GM21529 (cell line): Measurements from ENCODE around the gene CTIF.

Experiments
- ATAC-seq: cut with Tn5 transposase; IDR thresholded peaks from one replicate; pipeline ENCODE4 v1.9.1; 2021; ENCODE audit not compliant: unreplicated experiment

The CTIF gene

DNA sequence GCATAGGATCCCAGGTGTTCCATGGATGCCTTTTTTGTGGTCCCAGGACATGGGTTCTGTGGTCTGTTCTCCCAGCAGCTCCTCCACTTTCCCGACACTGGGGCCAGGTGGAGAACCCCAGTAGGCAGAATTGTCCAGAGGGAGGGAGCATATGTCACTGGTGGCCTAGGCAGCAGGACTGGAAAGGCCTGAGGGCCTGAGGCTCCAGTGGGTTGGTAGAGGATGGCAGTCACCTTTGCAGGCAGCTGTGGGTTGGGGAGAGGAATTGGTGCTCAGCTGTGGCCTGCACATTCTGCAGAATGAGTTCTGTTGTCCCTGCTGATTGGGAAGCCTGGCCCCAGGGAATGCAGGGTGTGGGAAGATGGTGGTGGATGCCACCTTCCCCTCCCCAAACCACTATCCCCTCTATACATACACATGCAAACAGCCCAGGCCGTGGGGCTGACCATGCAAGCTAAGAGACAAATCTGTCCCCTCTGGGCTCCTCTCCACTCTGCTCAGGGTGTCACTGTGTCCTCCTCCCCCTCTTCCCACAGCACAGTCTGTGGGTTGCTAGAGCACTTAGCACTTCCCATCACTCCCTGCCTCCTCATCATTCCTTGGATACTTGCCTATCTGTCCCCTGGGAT is 11.4 kb downstream of the CTIF start:
- ATAC-seq = no peak

GRCh38 chr18:48551100-48551499 is 12.3 kb downstream of the CTIF start:
- ATAC-seq = no peak

DNA sequence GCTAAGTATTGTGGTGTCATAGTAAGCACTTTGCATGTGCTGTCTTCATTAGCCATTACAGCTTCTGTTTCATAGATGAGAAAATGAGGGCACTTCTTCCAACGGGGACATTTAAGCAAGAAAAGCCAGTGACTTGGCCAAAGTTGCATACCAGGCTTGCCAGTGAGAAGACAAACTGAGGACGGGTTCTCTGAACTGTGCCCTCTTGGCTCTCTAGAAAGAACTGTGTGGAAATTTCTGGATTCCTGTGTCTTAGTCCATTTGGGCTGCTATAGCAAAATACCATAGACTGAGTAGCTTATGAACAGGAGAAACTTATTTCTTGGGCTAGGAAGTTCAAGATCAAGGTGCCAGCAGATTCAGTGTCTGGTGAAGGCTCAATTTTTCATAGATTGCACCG is 13.3 kb downstream of the CTIF start:
- no peak for ATAC-seq

DNA sequence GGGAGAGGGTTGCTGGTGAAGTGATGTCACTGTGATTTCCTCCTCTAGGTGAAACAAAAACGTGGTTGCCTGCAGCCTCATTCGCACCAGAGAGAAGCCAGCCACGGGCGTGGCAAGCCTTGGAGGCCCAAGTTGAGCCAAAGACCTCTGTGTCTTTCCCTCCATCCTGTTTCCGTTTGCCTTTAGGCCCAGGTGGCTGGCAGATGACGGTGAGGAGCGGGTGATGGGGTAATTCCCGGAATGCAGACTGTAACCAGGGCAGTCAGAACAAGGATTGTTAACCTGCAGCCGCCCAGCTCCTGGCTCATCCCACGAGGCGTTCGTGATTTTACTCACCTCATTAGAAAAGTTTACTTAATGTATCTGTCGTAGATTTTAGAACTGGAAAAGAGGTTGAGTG is 14.4 kb downstream of the CTIF start:
- no peak for ATAC-seq

DNA sequence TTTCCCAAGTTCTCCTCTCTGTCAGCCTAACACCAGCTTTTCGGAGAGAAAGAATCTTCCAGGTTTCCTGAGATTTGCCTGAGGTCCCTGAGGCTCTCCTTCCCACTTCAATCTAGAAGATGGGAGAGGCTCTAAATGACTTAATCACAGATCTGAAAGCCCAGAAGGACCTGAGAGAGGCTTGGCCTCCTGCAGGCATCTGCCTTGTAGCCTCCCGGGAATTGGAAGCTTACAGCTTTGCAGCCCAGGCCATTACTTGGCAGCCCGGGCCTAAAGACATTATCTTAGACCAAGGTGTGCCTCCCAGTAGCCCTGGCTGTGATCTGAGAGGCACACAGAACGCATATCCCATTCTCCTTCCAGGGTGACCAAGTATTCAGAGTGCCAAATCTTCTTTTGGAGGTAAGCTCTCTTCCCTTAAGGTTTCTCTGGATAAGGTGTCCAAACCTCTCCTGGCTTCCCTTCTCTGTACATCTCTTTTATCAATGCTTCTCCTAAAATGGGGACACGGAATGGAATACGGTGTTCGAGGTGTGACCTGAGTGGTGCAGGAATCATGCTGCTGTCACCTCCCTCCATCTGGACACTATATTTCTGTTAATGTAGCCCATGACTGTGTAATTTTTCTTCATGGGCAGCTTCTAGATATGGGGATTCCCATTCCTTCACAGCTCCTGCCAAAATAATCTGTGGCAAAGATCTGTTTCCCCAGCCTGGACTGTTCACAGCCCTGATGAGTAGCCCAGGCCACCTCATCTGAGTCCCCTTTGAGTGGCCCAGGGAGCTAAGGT is 16.0 kb downstream of the CTIF start:
- no peak for ATAC-seq

GRCh38 chr18:48555465-48555995 is 16.7 kb downstream of the CTIF start:
- ATAC-seq = no peak

GRCh38 chr18:48557640-48558174 is 18.9 kb downstream of the CTIF start:
- ATAC-seq = no peak

GRCh38 chr18:48558248-48558647 is 19.4 kb downstream of the CTIF start:
- ATAC-seq = no peak

DNA sequence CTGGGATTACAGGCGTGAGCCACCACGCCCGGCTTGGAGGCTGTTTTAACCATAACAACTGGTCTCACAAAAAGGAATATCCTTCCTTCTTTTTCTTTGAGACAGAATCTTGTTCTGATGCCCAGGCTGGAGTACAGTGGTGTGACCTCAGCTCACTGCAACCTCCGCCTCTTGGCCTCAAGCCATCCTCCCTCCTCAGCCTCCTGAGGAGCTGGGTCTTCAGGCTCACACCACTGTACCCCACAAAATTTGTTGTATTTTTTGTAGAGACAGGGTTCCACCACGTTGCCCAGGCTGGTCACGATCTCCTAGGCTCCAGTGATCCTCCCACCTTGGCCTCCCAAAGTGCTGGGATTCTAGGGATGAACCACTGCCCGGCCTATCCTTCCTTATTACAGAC is 21.7 kb downstream of the CTIF start:
- no peak for ATAC-seq

DNA sequence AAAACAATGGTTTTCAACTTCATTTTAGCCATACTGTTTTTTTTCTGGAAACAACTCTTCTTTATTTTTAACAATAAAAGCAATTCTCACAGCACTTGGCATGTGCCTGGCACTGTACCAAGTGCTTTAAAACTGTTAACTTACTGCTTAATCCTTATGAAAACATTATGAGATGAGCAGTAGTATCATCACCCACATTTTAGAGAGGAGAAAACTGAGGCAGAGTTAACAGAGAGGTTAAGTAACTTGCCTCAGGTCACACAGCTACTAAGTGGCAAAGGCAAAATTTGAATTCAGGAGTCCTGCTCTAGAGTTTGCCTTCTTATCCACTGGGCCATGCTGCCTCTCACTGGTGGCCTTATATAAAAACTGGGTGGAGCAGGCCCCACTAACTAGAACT is 23.2 kb downstream of the CTIF start:
- ATAC-seq = no peak

DNA sequence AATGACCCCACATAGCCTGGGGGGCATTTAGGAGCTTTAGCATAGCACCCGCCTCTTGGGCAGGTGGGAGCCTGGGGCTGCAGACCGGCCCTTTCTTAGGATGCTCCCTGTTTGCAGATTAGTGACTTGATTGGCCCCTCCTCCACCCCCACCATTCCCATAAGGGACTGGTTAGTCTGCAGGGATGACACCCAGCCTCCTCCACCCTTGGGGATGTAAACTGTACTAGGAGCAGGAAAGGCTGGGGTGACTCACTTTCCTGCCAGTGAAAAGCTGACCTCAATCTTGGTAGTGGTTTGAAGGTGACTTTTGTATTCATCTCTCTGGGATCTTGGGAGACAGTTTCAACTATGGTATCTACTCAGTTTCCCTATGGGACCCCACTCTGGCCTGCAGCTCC is 24.2 kb downstream of the CTIF start:
- ATAC-seq = no peak

GRCh38 chr18:48564139-48564538 is 25.3 kb downstream of the CTIF start:
- ATAC-seq = no peak

DNA sequence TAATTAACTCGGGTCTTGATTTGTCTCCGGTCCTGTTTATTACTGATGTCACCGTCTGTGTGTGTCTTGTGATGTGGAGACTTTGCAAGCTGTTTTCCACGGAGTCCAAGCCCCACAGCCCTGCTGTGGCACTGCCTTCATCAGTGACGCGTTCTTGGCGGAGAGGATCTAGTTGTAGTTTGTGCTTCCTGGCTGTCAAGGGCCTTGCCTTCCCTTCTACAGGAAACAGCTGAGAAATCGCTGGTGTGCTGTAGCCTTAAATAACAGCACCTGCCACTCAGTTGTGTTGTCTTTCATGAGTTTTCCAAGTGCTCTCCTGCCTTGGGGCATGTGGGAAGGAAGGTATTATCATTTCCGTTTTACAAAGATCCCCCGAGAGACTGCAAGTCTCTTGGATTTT is 26.3 kb downstream of the CTIF start:
- ATAC-seq = no peak

DNA sequence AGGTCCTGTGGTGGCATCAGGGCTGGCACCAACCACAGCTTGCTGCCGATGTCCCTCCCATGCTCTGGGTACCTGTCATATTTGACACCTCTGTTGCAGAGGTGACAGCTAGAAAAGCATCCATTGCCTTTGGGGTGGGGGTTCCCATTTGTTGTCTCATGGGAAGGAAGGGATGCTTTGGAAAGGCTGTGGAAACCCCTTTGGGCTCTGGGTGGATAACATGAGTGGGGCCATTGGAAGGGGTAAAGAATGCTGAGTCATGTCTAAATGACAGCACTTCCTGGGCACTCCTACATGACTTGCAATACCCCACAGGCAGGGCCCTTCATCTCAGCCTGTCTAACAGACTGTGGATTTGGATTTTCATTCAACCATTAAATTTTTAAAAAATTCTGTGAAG is 27.8 kb downstream of the CTIF start:
- ATAC-seq = no peak

DNA sequence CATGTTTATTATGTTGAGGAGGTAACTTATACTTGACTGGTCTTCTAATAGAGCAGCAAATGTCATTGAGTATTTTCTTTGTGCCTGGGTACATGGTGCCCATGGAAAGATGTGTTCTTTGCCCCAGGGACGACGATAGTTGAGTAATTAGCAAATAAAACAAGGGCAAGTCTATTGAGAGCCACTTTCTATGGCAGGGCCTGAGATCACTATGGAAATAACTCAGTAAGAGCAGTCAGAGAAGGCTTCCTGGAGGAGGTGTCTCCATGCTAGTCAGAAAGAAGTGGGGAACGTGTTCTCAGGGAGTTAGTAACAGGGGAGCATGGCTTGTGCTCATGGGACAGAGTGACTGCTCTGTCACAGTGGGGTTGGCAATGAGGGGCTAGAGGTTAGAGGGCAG is 28.6 kb downstream of the CTIF start:
- ATAC-seq = no peak

GRCh38 chr18:48569139-48569914 is 30.5 kb downstream of the CTIF start:
- no peak for ATAC-seq

GRCh38 chr18:48569915-48570264 is 31.1 kb downstream of the CTIF start:
- no peak for ATAC-seq

DNA sequence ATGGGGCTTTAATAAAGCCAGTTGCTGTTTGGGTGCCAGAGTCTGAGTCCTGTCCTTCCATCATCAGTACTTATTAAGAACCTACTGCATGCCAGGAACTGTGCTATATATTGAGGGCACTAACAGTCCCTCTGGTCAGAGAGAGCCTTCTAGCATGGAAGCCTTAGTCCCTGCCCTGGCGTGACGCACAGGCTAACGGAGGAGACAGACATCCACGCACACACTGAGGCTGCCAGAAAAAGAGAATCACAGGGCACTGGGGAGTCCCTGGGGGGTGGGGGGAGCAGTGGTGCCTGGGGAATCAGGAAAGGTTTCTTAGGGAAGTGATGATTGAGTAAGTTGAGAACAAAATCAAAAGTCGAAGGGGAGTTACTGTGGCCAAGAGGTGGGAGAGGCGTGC is 31.5 kb downstream of the CTIF start:
- no peak for ATAC-seq

DNA sequence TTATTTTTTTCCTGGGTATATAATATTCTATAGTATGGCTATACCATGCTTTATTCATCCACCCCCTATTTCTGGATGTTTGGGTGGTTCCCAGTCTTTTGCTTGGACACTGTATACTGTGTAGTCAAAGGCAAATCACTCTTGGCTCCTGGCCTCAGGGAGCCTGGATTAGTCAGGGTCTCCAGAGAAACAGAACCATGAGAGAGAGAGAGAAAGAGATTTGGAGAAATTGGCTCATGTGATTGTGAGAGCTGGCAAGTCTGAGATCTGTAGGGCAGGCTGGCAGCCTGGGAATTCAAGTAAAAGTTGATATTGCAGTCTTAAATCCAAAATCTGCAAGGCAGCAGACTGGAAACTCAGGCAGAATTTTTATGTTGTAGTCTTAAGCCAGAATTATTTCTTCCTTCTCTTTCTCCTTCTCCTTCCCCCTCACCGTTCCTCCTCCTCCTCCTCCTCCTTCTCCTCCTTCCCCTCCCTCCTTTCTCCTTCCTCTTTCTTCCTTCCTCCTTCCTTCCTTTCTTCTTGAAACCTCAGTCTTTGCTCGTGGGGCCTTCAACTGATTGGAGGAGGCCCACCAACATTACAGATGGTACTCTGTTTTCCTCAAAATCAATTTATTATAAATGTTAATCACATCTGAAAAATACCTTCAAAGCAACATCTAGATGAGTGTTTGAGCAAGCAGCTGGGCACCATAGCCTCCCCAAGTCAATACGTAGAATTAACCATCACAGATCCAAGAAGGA is 33.0 kb downstream of the CTIF start:
- ATAC-seq = no peak

- ATAC-seq = no peak
These were observed 33.7 kb downstream of the CTIF start for GRCh38 chr18:48572402-48573126.
